ENCODE measurements around the gene KCNIP4.
"Not testable (repeated sequence)": the region's sequence is repeated elsewhere in the genome, so short reads cannot be mapped to it uniquely, and the experiment has no call there.

Gene KCNIP4

DNA sequence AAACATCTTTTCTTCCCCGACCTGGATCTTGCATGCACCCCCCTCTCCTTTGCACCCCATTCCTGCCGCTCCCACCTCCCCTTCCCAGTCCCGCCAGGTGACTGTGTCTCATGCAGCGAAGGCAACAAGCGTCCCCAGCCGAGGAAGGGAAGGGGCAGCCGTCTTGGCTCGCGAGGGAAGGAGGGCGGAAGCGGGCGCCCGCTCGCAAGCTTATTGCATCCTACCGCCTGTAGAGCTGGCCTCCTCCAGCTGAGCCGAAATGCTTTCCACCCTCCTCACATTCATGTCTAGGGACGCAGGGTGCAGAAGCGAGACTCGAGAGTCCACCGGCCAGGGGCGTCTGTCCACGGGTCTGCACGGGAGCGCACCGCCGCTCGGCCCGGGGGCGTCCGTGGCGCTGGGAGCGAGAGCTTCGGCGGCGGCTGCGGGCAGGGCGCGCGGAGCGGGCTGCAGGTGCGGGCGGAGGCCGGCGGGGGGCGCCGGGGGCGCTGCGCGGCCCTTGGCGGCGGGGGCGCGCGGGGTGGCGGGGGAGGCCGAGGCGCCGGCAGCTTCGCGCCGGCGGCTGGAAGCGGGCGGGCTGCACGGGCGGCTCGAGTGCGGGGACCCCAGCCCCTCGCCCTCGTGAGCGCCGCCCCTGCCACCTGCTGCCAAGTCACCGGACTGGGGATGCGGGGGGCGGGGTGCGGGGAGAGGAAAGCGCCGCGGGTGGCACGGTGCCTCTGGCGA is at the start of gene KCNIP4:
KCNIP4 (minus strand) TSS at position 426 of the 726 bp plus-strand sequence.
- DNase-seq (ENCODE audit: low read depth): no peak

DNA sequence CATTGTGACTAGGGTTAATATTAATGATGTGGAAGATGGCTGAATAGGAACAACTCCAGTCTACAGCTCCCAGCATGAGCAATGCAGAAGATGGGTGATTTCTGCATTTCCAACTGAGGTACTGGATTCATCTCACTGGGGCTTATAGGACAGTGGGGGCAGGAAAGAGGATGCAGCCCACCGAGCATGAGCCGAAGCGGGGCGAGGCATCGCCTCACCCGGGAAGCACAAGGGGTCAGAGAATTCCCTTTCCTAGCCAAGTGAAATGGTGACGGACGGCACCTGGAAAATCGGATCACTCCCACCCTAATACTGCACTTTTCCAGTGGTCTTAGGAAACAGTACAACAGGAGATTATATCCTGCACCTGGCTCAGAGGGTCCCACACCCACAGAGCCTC is 48.0 kb upstream of the KCNIP4 start:
- not testable (repeated sequence) for DNase-seq (ENCODE audit: low read depth)

GRCh38 chr4:21992330-21992729 is 43.8 kb upstream of the KCNIP4 start:
- DNase-seq (ENCODE audit: low read depth): no peak

DNA sequence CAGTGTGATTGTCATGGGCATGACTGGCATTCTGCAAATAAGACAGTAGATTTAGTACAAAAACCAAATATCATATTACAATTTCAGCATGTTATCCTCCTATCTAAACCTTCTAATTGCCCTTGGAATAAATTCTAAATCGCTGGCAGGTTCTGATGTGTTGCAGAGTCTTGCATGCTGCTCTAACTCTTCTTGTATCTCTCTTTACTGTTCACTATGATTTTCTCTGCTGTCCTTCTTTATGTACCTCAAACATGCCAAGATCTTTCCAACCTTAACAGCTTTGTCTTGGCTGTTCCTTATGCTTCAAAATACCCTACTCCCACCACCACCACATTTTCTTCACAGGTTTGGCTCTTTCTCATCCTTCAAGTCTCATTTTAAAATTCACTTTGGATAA is 43.0 kb upstream of the KCNIP4 start:
- DNase-seq (ENCODE audit: low read depth): no peak

DNA sequence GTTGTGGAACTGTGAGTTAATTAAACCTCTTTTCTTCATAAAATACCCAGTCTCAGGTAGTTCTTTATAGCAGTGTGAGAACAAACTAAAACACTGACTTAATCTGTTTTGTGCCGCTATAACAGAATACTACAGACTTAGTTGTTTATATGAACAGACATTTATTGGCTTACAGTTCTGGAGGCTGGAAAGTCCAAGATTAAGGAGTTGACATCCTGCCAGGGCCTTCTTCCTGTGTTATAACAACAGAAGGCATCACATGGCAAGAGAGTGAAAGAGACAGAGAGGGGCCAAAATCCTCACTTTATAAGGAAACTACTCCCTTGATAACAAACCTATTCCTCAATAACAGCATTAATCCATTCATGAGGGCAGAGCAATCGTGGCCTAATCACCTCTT is 42.5 kb upstream of the KCNIP4 start:
- no peak for DNase-seq (ENCODE audit: low read depth)

DNA sequence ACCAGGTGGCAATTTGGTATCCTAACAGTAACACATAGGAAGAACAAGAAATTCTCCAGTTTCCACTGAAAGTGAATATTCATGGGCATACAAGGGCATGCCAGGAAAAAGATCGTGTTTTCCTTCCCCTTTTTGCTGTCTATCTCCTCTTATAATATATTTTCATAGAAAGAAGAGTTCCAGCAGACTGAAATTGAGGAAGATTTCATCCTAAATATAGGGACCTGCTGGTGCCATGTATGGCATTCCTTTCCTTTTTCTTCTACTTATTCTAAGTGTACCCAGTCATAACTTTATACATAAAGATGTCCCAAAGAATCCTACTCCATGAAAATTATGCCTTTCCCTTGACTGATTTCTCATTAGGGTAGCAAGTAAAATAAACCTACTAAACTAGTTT is 40.8 kb upstream of the KCNIP4 start:
- DNase-seq (ENCODE audit: low read depth): no peak

DNA sequence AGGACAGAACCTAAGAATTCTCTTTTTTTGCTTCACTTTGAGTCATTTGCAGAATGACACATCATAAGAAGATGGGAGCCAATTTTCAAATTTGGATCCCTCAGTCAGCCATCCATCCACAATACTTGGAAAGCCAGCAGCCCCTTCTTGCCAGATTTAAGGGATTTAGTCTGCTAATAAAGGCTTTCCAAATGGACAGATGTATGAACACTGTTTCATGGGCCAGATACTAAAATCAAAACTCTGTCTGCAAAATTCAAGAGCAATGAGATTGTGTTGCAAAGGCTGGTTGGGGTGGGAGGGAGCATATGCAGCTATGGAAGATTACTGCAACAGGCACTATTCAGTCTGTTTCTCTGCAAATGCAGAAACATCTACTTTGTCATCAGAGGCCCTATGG is 37.7 kb upstream of the KCNIP4 start:
- DNase-seq (ENCODE audit: low read depth): no peak

DNA sequence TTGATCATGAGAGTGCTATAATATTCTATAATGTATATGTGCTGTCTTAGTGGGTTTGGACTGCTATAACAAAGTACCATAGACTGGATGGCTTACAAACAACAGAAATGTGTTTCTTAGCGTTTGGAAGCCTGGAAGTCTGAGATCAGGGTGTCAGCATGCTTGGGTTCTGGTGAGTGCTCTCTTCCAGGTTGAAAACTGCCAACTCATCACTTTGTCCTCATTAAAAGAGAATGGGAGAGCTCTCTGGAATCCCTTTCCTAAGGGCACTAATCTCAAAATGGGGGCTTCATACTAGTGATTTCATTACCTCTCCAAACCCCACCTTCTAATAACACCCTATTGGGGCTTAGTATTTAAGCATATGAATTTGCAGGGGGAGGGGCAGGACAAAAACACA is 33.5 kb upstream of the KCNIP4 start:
- DNase-seq (ENCODE audit: low read depth): no peak

- DNase-seq (ENCODE audit: low read depth): no peak
Observed at GRCh38 chr4:21979196-21979595, 30.6 kb upstream of the KCNIP4 start.

DNA sequence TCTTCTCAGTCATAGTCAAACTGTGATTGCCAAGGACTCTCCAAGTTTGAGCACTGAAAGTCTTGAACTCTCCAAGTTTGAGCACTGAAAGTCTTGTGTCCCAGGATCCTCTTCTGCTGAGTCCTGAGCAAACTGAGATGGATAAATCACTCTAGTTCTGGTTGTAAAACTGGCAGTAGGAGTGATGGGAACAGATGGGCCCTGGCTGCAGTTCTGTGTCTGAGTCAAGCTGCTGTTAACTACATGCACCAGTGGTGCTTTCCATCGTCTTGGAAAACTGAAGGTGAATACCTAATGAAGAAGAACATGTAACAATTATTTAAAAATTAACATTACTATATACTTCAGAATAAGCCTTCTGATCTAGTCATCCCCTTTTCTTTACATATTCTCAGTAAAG is 27.6 kb upstream of the KCNIP4 start:
- DNase-seq (ENCODE audit: low read depth): no peak

GRCh38 chr4:21973850-21974249 is 25.3 kb upstream of the KCNIP4 start:
- no peak for DNase-seq (ENCODE audit: low read depth)

DNA sequence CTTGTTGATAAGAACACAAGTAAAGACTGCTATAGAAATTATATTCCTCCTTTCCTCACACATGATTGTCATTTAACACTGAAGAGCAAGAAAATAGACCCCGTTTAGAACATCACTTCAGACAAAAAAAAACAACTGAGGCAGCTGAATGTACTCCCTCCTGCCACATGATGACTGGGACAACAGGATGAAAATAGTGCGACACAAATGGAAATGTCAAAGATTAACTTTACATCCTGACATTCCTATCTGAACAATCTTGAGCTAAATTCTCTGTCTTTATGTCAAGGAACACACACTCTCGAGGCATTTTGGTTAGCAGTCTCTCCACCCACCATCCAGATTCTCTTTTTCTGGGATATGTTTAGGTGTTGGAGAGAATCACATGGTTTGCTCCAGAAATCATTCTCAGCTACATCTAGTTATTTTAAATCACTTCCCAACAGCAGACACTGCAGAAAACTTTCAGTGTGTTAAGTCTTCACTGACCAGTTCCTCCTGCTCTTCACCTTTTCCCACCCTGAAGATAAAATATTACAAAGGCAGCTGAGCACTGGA is 16.3 kb upstream of the KCNIP4 start:
- DNase-seq (ENCODE audit: low read depth): no peak

GRCh38 chr4:21962691-21963090 is 14.1 kb upstream of the KCNIP4 start:
- DNase-seq (ENCODE audit: low read depth): no peak

GRCh38 chr4:21960793-21961192 is 12.2 kb upstream of the KCNIP4 start:
- DNase-seq (ENCODE audit: low read depth): no peak

DNA sequence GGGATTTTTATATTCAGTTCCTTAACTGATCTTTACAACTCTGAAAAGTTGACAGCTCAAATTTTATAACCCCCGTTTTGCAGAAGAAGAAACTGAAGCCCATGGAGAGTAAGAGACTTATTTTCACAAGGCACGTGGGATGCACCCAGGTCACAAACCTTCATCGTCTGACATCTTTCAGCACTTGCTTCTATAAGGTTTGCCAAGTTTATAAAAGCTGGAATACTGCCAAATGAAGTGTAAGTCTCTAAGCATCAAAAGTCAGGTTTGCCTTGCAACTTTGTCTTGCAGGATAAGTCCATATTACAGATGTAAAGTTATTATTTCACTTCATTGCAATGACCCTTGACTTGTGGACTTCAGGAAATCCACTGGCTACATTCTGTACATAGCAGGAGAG is 6.3 kb upstream of the KCNIP4 start:
- DNase-seq (ENCODE audit: low read depth): no peak

GRCh38 chr4:21953653-21954052 is 5.1 kb upstream of the KCNIP4 start:
- no peak for DNase-seq (ENCODE audit: low read depth)

GRCh38 chr4:21952549-21952948 is 4.0 kb upstream of the KCNIP4 start:
- DNase-seq (ENCODE audit: low read depth): no peak

- DNase-seq (ENCODE audit: low read depth): no peak
Observed at GRCh38 chr4:21949073-21949457, 493 bp upstream of the KCNIP4 start.

GRCh38 chr4:21947791-21948346 is 703 bp downstream of the KCNIP4 start:
- no peak for DNase-seq (ENCODE audit: low read depth)

- no peak for DNase-seq (ENCODE audit: low read depth)
Observed at GRCh38 chr4:21946858-21947257, 1.7 kb downstream of the KCNIP4 start.

- DNase-seq (ENCODE audit: low read depth): no peak
Observed at GRCh38 chr4:21921526-21922180, 26.9 kb downstream of the KCNIP4 start.

- DNase-seq (ENCODE audit: low read depth): no peak
Observed at GRCh38 chr4:21915761-21916160, 32.8 kb downstream of the KCNIP4 start.

GRCh38 chr4:21901831-21902230 is 46.7 kb downstream of the KCNIP4 start:
- no peak for DNase-seq (ENCODE audit: low read depth)

All from stimulated activated CD4-positive, alpha-beta T cell treated with anti-CD3 and anti-CD28 coated beads, Interleukin-2, amount 100 ng/mL, for 4 hours (primary cell).